ENCODE results near the gene TM6SF1. TPM values are rescaled to one million over a fixed set of nuclear protein-coding genes. Genes with fewer than 3 reads are reported as not detected.
"Not testable (repeated sequence)": the region's sequence is repeated elsewhere in the genome, so short reads cannot be mapped to it uniquely, and the experiment has no call there.

The TM6SF1 gene
- total and polyA plus RNA-seq, 9 of the 15 experiments (the other 6 are each of a cell fraction or from before 2014, with no cell fraction given) = 1.0 to 5.6 (median 3.5) TPM

DNA sequence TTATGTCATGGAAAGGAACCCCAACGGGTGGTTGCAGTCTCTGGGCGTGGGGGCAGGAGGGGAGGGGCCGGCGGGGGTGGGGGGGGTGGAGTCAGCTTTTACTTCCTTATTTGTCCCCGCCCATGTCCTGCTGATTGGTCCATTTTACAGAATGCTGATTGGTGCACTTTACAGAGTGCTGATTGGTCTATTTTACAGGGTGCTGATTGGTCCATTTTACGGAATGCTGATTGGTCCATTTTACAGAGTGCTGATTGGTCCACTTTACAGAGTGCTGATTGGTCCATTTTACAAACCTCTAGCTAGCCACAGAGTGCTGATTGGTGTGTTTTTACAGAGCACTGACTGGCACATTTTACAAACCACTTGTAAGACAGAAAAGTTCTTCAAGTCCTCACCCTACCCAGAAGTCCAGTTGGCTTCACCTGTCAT lies 38.2 kb upstream of the TM6SF1 start:
- H3K27me3 ChIP-seq (ENCODE audit: control insufficient read depth in 2 of 2, insufficient read depth in 2 of 2, low read length in 2 of 2); H3K27ac ChIP-seq (ENCODE audit: extremely low read depth, low read depth, low read length); H3K4me1 ChIP-seq (replicated peaks in 1 of 2; ENCODE audit: control insufficient read depth in 2 of 2, insufficient read depth in 2 of 2, low read length in 2 of 2); BruUV-seq (replicated peaks); FAIRE-seq; CTCF ChIA-PET (ENCODE audit: low intra/inter-chr PET ratio); H3K4me3 ChIP-seq; in situ Hi-C loops (cut with MboI); H3K9me1 ChIP-seq (ENCODE audit: control insufficient read depth, insufficient read depth, low read length); H3K4me2 ChIP-seq (ENCODE audit: insufficient read depth, low read length); H4K20me1 ChIP-seq (replicated peaks; ENCODE audit: control insufficient read depth, insufficient read depth, low read length); H3K9ac ChIP-seq (ENCODE audit: insufficient read depth in 1 of 2, low read depth in 2 of 2, low read length in 2 of 2); H3K36me3 ChIP-seq (ENCODE audit: control insufficient read depth, insufficient read depth, low read length); TF ChIP-seq FOXM1 (CRISPR knock-in tag; IDR thresholded peaks at IDR 0.05; ENCODE audit: low read depth): not testable (repeated sequence)
- peaks cover 12% of the 10 kb centered on the region for H3K9me3 ChIP-seq (replicated peaks; ENCODE audit: control insufficient read depth, insufficient read depth, low read depth, low read length)
- peak; percentile 56 to 78 (median 62) for DNase-seq (ENCODE audit: extremely low read depth in 1 of 4, low spot score in 3 of 4)
- intact Hi-C loops (cut with micrococcal nuclease) = loop anchor here (5.0 kb wide), 1 partner anchor 138 kb away; the partner anchor contains the start of gene HDGFL3
- 39% methylated on average over 2 of the region's 6 CpGs for WGBS (ENCODE audit: insufficient coverage, low coverage, missing lambda C conversion rate)
- peak; percentile 17 for ATAC-seq
- peaks cover 28% of the 10 kb centered on the region for H3K79me2 ChIP-seq (ENCODE audit: control insufficient read depth, insufficient read depth, low read length)
- POLR2A ChIA-PET = interaction anchor here (0.9 kb wide), 1 partner anchor 24 kb away, joined by 3 read pairs; no protein-coding TSS in a partner anchor
- H2AFZ ChIP-seq (ENCODE audit: low read depth, low read length) = peak overlapping the region; percentile 52; the same call in 1 of the 2 replicates
- TF ChIP-seq RBM25 (IDR thresholded peaks at IDR 0.05; ENCODE audit: low read depth, low read length, severe bottlenecking) (peak; percentile 61), CC2D1A (IDR thresholded peaks at IDR 0.05) (peak; percentile 92), NFYB (IDR thresholded peaks at IDR 0.05; ENCODE audit: extremely low read depth, insufficient read length) (peak; percentile 83), ASH1L (IDR thresholded peaks at IDR 0.05; ENCODE audit: borderline replicate concordance, low read depth, partially characterized antibody) (peak; percentile 86), FOS (IDR thresholded peaks at IDR 0.05; ENCODE audit: extremely low read depth, insufficient read length) (peak; percentile 67), MAFF (IDR thresholded peaks at IDR 0.05; ENCODE audit: low read length) (peak; percentile 27; the same call in 1 of the 2 replicates), ZNF316 (IDR thresholded peaks at IDR 0.05) (peak; percentile 99), FOXM1 (IDR thresholded peaks at IDR 0.05; ENCODE audit: low read depth) (peak; percentile 28; the same call in 1 of the 2 replicates), C11orf30 (IDR thresholded peaks at IDR 0.05; ENCODE audit: low read depth) (peak; percentile 95), ELF1 (tag; IDR thresholded peaks at IDR 0.05) (peak; percentile 74), MBD2 (IDR thresholded peaks at IDR 0.05; ENCODE audit: borderline replicate concordance, low read depth) (peak; percentile 67; the same call in 1 of the 2 replicates), MAFK (IDR thresholded peaks at IDR 0.05; ENCODE audit: low read length) (peak; percentile 31; the same call in 1 of the 2 replicates), MAFG (tag; conservative IDR thresholded peaks at IDR 0.05) (peak; percentile 91)
- TF ChIP-seq, protein P1, sequence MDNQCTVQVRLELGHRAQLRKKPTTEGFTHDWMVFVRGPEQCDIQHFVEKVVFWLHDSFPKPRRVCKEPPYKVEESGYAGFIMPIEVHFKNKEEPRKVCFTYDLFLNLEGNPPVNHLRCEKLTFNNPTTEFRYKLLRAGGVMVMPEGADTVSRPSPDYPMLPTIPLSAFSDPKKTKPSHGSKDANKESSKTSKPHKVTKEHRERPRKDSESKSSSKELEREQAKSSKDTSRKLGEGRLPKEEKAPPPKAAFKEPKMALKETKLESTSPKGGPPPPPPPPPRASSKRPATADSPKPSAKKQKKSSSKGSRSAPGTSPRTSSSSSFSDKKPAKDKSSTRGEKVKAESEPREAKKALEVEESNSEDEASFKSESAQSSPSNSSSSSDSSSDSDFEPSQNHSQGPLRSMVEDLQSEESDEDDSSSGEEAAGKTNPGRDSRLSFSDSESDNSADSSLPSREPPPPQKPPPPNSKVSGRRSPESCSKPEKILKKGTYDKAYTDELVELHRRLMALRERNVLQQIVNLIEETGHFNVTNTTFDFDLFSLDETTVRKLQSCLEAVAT (IDR thresholded peaks at IDR 0.05) = 0 out of 4 replicates have a peak, but pooled peaks of 1 of the 2 experiments have one; percentile 33
- TF ChIP-seq, protein P2, sequence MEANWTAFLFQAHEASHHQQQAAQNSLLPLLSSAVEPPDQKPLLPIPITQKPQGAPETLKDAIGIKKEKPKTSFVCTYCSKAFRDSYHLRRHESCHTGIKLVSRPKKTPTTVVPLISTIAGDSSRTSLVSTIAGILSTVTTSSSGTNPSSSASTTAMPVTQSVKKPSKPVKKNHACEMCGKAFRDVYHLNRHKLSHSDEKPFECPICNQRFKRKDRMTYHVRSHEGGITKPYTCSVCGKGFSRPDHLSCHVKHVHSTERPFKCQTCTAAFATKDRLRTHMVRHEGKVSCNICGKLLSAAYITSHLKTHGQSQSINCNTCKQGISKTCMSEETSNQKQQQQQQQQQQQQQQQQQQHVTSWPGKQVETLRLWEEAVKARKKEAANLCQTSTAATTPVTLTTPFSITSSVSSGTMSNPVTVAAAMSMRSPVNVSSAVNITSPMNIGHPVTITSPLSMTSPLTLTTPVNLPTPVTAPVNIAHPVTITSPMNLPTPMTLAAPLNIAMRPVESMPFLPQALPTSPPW (CRISPR knock-in tag; IDR thresholded peaks at IDR 0.05) = peak; percentile 73
- TF ChIP-seq, protein P3, sequence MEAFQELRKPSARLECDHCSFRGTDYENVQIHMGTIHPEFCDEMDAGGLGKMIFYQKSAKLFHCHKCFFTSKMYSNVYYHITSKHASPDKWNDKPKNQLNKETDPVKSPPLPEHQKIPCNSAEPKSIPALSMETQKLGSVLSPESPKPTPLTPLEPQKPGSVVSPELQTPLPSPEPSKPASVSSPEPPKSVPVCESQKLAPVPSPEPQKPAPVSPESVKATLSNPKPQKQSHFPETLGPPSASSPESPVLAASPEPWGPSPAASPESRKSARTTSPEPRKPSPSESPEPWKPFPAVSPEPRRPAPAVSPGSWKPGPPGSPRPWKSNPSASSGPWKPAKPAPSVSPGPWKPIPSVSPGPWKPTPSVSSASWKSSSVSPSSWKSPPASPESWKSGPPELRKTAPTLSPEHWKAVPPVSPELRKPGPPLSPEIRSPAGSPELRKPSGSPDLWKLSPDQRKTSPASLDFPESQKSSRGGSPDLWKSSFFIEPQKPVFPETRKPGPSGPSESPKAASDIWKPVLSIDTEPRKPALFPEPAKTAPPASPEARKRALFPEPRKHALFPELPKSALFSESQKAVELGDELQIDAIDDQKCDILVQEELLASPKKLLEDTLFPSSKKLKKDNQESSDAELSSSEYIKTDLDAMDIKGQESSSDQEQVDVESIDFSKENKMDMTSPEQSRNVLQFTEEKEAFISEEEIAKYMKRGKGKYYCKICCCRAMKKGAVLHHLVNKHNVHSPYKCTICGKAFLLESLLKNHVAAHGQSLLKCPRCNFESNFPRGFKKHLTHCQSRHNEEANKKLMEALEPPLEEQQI (IDR thresholded peaks at IDR 0.05) = peak; percentile 65
- TF ChIP-seq, protein P4, sequence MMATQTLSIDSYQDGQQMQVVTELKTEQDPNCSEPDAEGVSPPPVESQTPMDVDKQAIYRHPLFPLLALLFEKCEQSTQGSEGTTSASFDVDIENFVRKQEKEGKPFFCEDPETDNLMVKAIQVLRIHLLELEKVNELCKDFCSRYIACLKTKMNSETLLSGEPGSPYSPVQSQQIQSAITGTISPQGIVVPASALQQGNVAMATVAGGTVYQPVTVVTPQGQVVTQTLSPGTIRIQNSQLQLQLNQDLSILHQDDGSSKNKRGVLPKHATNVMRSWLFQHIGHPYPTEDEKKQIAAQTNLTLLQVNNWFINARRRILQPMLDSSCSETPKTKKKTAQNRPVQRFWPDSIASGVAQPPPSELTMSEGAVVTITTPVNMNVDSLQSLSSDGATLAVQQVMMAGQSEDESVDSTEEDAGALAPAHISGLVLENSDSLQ (IDR thresholded peaks at IDR 0.05) = 0 out of 2 replicates have a peak, but pooled peaks have one; percentile 5

Data from K562 (cell line).